Brain microvascular endothelial cell (primary cell): Measurements from ENCODE around the gene RNF113B.

Source experiments
- DNase-seq: peaks from one replicate; pipeline ENCODE4 v3.0.0-alpha.2; 2020
- H3K27ac ChIP-seq: fragments of 250-450 bp; sonication (Bioruptor Pico); 2 replicates; pipeline ENCODE4 v1.5.1; 2020; ENCODE audit warnings: mild to moderate bottlenecking, moderate library complexity
- H3K27me3 ChIP-seq: fragments of 250-450 bp; sonication (Bioruptor Pico); replicated peaks from 2 replicates; pipeline ENCODE4 v1.5.1; 2020; ENCODE audit warnings: mild to moderate bottlenecking
- H3K36me3 ChIP-seq: fragments of 250-450 bp; sonication (Bioruptor Pico); replicated peaks from 2 replicates; pipeline ENCODE4 v1.5.1; 2020; ENCODE audit warnings: mild to moderate bottlenecking
- H3K4me3 ChIP-seq: 2 replicates; pipeline ENCODE4 v1.5.1; 2011; ENCODE audit warnings: low read depth, mild to moderate bottlenecking, control low read depth, low read length, moderate library complexity
- CTCF ChIP-seq: IDR thresholded peaks from 2 replicates; pipeline ENCODE4 v1.5.1; 2011; ENCODE audit warnings: low read depth, mild to moderate bottlenecking, moderate library complexity, low read length, control low read depth, inconsistent platforms; ENCODE audit errors: missing control alignments
- in situ Hi-C: cut with HindIII; loops from 2 replicates; pipeline ENCODE4 v1.10.0; 2017; ENCODE audit warnings: low sequenced_read_pairs, low pct_ligation_motif_present

Gene RNF113B

GRCh38 chr13:98158172-98158899, 18.7 kb downstream of the RNF113B start:
- TF ChIP-seq CTCF, result no peak
- in situ Hi-C loops, result no loop called here
- H3K27ac ChIP-seq, result no peak overlapping the region
- no peak overlapping the region for H3K4me3 ChIP-seq
- no peaks in the 10 kb centered on the region for H3K27me3 ChIP-seq
- H3K36me3 ChIP-seq, result peaks cover 3% of the 10 kb centered on the region
- DNase-seq, result no peak

GRCh38 chr13:98157609-98158008, 19.5 kb downstream of the RNF113B start:
- Histone ChIP-seq H3K27ac (no peak overlapping the region), H3K4me3 (no peak overlapping the region), H3K27me3 (no peaks in the 10 kb centered on the region), H3K36me3 (peaks cover 3% of the 10 kb centered on the region)
- DNase-seq, result no peak
- in situ Hi-C loops, result no loop called here
- no peak for TF ChIP-seq CTCF

DNA sequence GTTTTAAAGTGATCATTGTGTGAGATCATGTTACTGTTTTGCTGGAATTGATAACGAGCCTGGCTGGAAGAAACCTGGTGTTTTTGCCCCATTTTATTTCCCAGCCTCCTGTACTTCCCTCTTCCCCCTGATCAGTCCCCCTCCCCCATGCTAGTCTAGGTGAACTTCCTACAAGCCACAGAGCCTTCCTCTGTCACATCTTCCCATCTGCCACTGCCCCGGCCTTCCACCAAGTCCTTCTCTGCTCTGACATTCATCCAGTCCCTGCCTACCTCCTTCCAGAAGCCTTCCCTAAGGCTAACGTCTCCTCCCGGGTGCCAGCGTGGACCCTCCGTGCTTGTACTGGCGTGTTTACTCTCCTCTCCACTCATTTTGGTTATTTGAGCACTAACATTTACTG, 19.9 kb downstream of the RNF113B start:
- in situ Hi-C loops, result no loop called here
- no peak for TF ChIP-seq CTCF
- Histone ChIP-seq H3K4me3 (no peak overlapping the region), H3K36me3 (peaks cover 3% of the 10 kb centered on the region), H3K27ac (no peak overlapping the region), H3K27me3 (no peaks in the 10 kb centered on the region)
- no peak for DNase-seq

DNA sequence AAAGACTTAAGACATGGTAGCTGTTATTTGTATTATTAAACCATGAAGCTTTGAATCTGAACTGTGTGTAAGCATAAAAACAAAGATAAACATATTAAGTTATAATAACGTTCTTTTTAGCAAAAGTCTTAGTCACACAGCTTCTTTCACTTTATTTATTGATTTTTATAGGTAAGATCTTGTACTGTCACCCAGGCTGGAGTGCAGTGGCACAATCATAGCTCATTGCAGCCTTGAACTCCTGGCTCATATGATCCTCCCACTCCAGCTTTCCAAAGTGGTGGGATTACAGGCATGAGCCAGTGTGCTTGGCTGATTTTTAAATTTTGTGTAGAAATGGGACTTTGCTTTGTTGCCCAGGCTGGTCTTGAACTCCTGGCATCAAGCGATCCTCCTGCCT, 20.8 kb downstream of the RNF113B start:
- in situ Hi-C loops, result no loop called here
- TF ChIP-seq CTCF, result no peak
- H3K36me3 ChIP-seq, result peaks cover 3% of the 10 kb centered on the region
- H3K27ac ChIP-seq, result no peak overlapping the region
- H3K4me3 ChIP-seq, result no peak overlapping the region
- no peaks in the 10 kb centered on the region for H3K27me3 ChIP-seq
- DNase-seq, result no peak

GRCh38 chr13:98155475-98156109, 21.5 kb downstream of the RNF113B start:
- peak; percentile 77 for DNase-seq
- in situ Hi-C loops, result no loop called here
- H3K4me3 ChIP-seq, result no peak overlapping the region
- H3K27ac ChIP-seq, result no peak overlapping the region
- H3K27me3 ChIP-seq, result no peaks in the 10 kb centered on the region
- no peak for TF ChIP-seq CTCF
- H3K36me3 ChIP-seq, result peaks cover 3% of the 10 kb centered on the region
